Ovary (tissue), 9 donors: ENCODE results near the gene CPNE9. TPM values are rescaled to one million over a fixed set of nuclear protein-coding genes. Genes with fewer than 3 reads are reported as not detected.
"Not testable (repeated sequence)": the region's sequence is repeated elsewhere in the genome, so short reads cannot be mapped to it uniquely, and the experiment has no call there.

Experiments used
- DNase-seq, 5 donors: peaks; one replicate each; pipeline ENCODE4 v3.0.0-alpha.2; 2019 to 2020
- H3K27ac ChIP-seq, 2 donors: fragments of 200-600 bp; one replicate each; pipeline versions ENCODE4 v1.5.1 to v1.8.0; 2019 to 2022
- H3K27me3 ChIP-seq: fragments of 200-600 bp; one replicate; pipeline ENCODE4 v1.8.0; 2022
- H3K36me3 ChIP-seq: fragments of 200-600 bp; sonication (generic); one replicate; pipeline ENCODE4 v1.5.1; 2019
- H3K4me1 ChIP-seq: one replicate; pipeline ENCODE4 v1.8.1; 2013; ENCODE audit warnings: mild to moderate bottlenecking, moderate library complexity; ENCODE audit not compliant: insufficient read depth
- H3K4me3 ChIP-seq: fragments of 200-600 bp; sonication (generic); one replicate; pipeline ENCODE4 v1.5.1; 2017
- H3K9me3 ChIP-seq, 2 donors: fragments of 200-600 bp in 1 of 2; sonication (generic) in 1 of 2; one replicate each; pipeline versions ENCODE4 v1.5.1 to v1.8.1; 2013 to 2019; ENCODE audit warnings: mild to moderate bottlenecking in 1 of 2, moderate library complexity in 1 of 2
- CTCF ChIP-seq, 3 donors: fragments of 450-650 bp in 2 of 3; fragments of 200-600 bp in 1 of 3; IDR thresholded peaks; one replicate each; pipeline versions ENCODE4 v1.5.1 to v1.8.0; 2016 to 2022; ENCODE audit warnings: antibody characterized with exemption in 3 of 3, mild to moderate bottlenecking in 1 of 3
- EP300 ChIP-seq: sonication (generic); formaldehyde crosslinking; IDR thresholded peaks from one replicate; pipeline ENCODE4 v1.6.1; 2017; ENCODE audit warnings: antibody characterized with exemption
- POLR2A ChIP-seq: fragments of 450-650 bp; IDR thresholded peaks from one replicate; pipeline ENCODE4 v1.6.1; 2017; ENCODE audit warnings: antibody characterized with exemption, mild to moderate bottlenecking, moderate library complexity
- WGBS, 3 donors: extraction: QIAGEN DNeasy Blood & Tissue Kit in 1 of 3; methylation state at CpG; one replicate each; pipeline versions ENCODE4 v1.1.5 to v1.1.7; 2013 to 2017; 5-methylcytosine and 5-hydroxymethylcytosine counted together
- intact Hi-C, 4 donors: fragments of 100-400 bp; cut with DNase I; formaldehyde crosslinking; loops; one replicate each; pipeline versions ENCODE4 v1.11.0 to v1.15.1; 2022 to 2023
- polyA plus RNA-seq, 2 donors: library from polyadenylated mRNA; stranded (reverse); fragments of 200-250 nt in 1 of 2; fragments of 350-450 nt in 1 of 2; fragmentation: Illumina TruSeq in 1 of 2; extraction: RNeasy Lipid Tissue Mini Kit (QIAGEN cat#74804) in 1 of 2; gene quantifications; one replicate each; pipeline ENCODE4 v1.2.3, GENCODE V29; 2013 to 2014
- total RNA-seq, 7 donors: library from RNA; depleted of rRNA in 2 of 7; stranded (reverse); fragments of >200 nt in 2 of 7; fragmentation: NEBNext Ultra II Directional in 3 of 7; extraction: Animal tissue kit (Norgen Biotek cat#: 25700) in 3 of 7; gene quantifications; one replicate each; pipeline versions ENCODE4 v1.1.0 to v1.2.4, GENCODE V29; 2016 to 2023
- donor health status: DM: no; HTN: no; CAD: no; lungs with moderate emphysema.
- donor health status: DM: no; HTN: no; CAD: no.
- donor health status: Bipolar disorder and iron deficiency.
- donor health status: DM: yes; HTN: yes; CAD: no.
- donor health status: DM: no; HTN: no; CAD: no.
- donor health status: DM: yes; HTN: yes; CAD: no.

The CPNE9 gene
- total and polyA plus RNA-seq, 9 donors, result 0.07 TPM; not detected in 8

- intact Hi-C loops, result loop anchor here in 2 of 4 donors (2.0 kb wide), 1 partner anchor 22 kb away; the partner anchor contains the start of genes ARPC4 (in 2 of the 2) and TADA3 (in 2 of the 2)
- Histone ChIP-seq H3K27me3 (no peaks in the 10 kb centered on the region), H3K4me3 (peak overlapping the region; percentile 57), H3K36me3 (no peaks in the 10 kb centered on the region), H3K9me3 (no peaks in the 10 kb centered on the region), H3K27ac (peak overlapping the region; percentile 74 to 92), H3K4me1 (peaks cover 6% of the 10 kb centered on the region)
- 2 to 6% (median 3%) methylated on average over 15 of the region's 15 CpGs for WGBS, 3 donors
- DNase-seq, result peak; percentile 99 to 100 (median 100)
- no peak for TF ChIP-seq EP300
- no peak for TF ChIP-seq POLR2A
- no peak for TF ChIP-seq CTCF (IDR thresholded peaks at IDR 0.05)
Measured at GRCh38 chr3:9770276-9770812, 66.7 kb downstream of the CPNE9 start.

GRCh38 chr3:9771007-9771406, 67.4 kb downstream of the CPNE9 start:
- H3K4me1 ChIP-seq, H3K4me3 ChIP-seq, H3K9me3 ChIP-seq, DNase-seq, H3K36me3 ChIP-seq, H3K27me3 ChIP-seq: not testable (repeated sequence)
- 56 to 65% (median 60%) methylated on average over 2 of the region's 2 CpGs for WGBS, 3 donors
- intact Hi-C loops, result loop anchor here in 2 of 4 donors (2.0 kb wide), 1 partner anchor 22 kb away; the partner anchor contains the start of genes ARPC4 (in 2 of the 2) and TADA3 (in 2 of the 2)
- peak overlapping the region in 1 of 2 donors; percentile 92 for H3K27ac ChIP-seq

- no peaks in the 10 kb centered on the region for H3K27me3 ChIP-seq
- no peak overlapping the region for H3K4me3 ChIP-seq
- H3K36me3 ChIP-seq, result no peaks in the 10 kb centered on the region
- WGBS, 3 donors, result 61 to 87% (median 85%) methylated on average over 5 of the region's 5 CpGs
- intact Hi-C loops, result no loop called here
- no peak for DNase-seq
- no peaks in the 10 kb centered on the region for H3K9me3 ChIP-seq
- no peak overlapping the region for H3K27ac ChIP-seq
- H3K4me1 ChIP-seq, result no peaks in the 10 kb centered on the region
- TF ChIP-seq EP300, result no peak
- no peak for TF ChIP-seq CTCF (IDR thresholded peaks at IDR 0.05)
- no peak for TF ChIP-seq POLR2A
Measured at GRCh38 chr3:9776896-9777693, 73.5 kb downstream of the CPNE9 start.

GRCh38 chr3:9777694-9778021, 74.0 kb downstream of the CPNE9 start:
- Histone ChIP-seq H3K27me3 (no peaks in the 10 kb centered on the region), H3K4me1 (no peaks in the 10 kb centered on the region), H3K27ac (peak overlapping the region in 1 of 2 donors; percentile 20), H3K4me3 (no peak overlapping the region), H3K36me3 (no peaks in the 10 kb centered on the region), H3K9me3 (no peaks in the 10 kb centered on the region)
- TF ChIP-seq POLR2A (no peak), CTCF (IDR thresholded peaks at IDR 0.05) (no peak), EP300 (no peak)
- 67 to 93% (median 88%) methylated on average over 1 of the region's 1 CpG for WGBS, 3 donors
- DNase-seq, result no peak
- intact Hi-C loops, result no loop called here
